IPS-15b (cell line): Measurements from ENCODE around the gene KIRREL1.

ENCODE experiments used
- H3K27me3 ChIP-seq: one replicate; pipeline ENCODE4 v1.6.1; 2013; ENCODE audit warnings: low read length; ENCODE audit not compliant: control insufficient read depth, insufficient read depth
- H3K36me3 ChIP-seq: one replicate; pipeline ENCODE4 v1.6.1; 2013; ENCODE audit warnings: low read length; ENCODE audit not compliant: control insufficient read depth, insufficient read depth
- H3K4me1 ChIP-seq: one replicate; pipeline ENCODE4 v1.6.1; 2013; ENCODE audit warnings: mild to moderate bottlenecking, low read length; ENCODE audit not compliant: control insufficient read depth, insufficient read depth
- H3K4me3 ChIP-seq: one replicate; pipeline ENCODE4 v1.5.1; 2013; ENCODE audit warnings: low read depth, low read length
- H3K9ac ChIP-seq: one replicate; pipeline ENCODE4 v1.6.1; 2013; ENCODE audit warnings: low read depth, mild to moderate bottlenecking, low read length
- H3K9me3 ChIP-seq: one replicate; pipeline ENCODE4 v1.6.1; 2013; ENCODE audit warnings: mild to moderate bottlenecking, low read length; ENCODE audit not compliant: control insufficient read depth, insufficient read depth

KIRREL1 gene

GRCh38 chr1:158062174-158062573 lies 68.7 kb downstream of the KIRREL1 start:
- Histone ChIP-seq H3K36me3 (no peaks in the 10 kb centered on the region), H3K9me3 (no peaks in the 10 kb centered on the region), H3K9ac (no peak overlapping the region), H3K27me3 (no peaks in the 10 kb centered on the region), H3K4me1 (peaks cover 11% of the 10 kb centered on the region), H3K4me3 (no peak overlapping the region)

DNA sequence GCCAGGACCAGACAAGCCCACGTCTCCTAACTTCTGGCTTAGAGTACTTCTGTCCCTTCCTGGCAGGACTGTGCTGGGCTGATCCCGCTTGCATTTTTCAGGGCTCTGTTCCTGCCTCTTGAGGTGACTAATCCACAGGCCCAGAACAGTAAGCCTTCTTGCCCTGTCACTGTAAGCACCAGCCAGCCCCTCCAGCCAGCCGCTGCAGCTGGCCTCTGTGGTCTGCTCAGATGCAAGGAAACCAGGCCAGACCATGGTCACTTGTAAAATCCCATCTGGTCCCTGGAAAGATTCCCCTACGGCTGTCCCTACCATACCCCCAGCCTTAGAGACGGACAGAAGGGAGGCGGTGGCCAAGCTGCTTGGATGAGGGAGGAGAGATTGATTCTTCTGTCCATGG lies 74.2 kb downstream of the KIRREL1 start:
- Histone ChIP-seq H3K36me3 (peaks cover 3% of the 10 kb centered on the region), H3K9me3 (no peaks in the 10 kb centered on the region), H3K27me3 (no peaks in the 10 kb centered on the region), H3K4me1 (peaks cover 3% of the 10 kb centered on the region), H3K9ac (no peak overlapping the region), H3K4me3 (no peak overlapping the region)

DNA sequence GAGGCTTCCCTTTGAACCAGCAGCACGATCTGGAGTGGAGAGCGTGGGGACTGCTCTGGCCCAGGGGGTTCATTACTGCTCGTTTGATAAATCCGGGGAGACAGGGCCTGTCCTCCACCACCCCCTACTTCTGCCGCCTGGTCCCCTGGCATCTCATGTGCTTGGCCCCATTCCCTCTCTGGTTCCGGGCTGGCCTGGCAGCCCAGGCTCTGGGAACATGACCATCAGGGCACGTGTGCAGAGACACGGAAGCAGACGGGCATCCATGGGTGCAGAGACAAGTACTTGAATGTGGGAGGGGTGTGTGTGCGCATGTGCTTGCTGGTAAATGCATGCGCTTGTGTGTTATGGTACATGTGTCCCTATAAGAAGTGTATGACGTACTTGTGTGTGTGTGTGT lies 75.5 kb downstream of the KIRREL1 start:
- H3K4me3 ChIP-seq = no peak overlapping the region
- H3K9ac ChIP-seq = no peak overlapping the region
- no peaks in the 10 kb centered on the region for H3K9me3 ChIP-seq
- H3K4me1 ChIP-seq = peaks cover 4% of the 10 kb centered on the region
- no peaks in the 10 kb centered on the region for H3K27me3 ChIP-seq
- peaks cover 3% of the 10 kb centered on the region for H3K36me3 ChIP-seq

DNA sequence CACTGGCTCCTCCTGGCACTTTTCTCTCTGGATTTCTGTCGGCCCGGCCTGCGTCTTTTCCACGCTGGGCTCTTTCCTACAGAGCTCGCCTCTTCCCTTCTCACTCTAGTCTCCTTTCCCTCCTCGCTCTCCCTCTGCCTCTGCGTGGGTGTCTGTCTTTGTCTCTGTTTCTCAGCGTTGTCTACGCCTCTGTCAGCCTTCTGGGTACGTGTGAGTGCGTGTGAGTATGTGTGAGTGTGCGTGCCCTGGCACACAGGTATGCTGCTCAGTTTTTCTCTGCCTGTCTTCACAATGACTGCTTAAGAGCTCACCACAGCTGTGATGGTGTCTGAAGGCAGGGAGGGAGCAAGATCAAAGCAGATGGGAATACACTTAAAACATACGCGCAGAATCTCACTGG lies 77.7 kb downstream of the KIRREL1 start:
- Histone ChIP-seq H3K9ac (no peak overlapping the region), H3K36me3 (peaks cover 3% of the 10 kb centered on the region), H3K4me1 (peaks cover 7% of the 10 kb centered on the region), H3K27me3 (no peaks in the 10 kb centered on the region), H3K9me3 (no peaks in the 10 kb centered on the region), H3K4me3 (no peak overlapping the region)

GRCh38 chr1:158075078-158075477 lies 81.6 kb downstream of the KIRREL1 start:
- no peak overlapping the region for H3K9ac ChIP-seq
- no peaks in the 10 kb centered on the region for H3K9me3 ChIP-seq
- H3K36me3 ChIP-seq = peaks cover 3% of the 10 kb centered on the region
- no peak overlapping the region for H3K4me3 ChIP-seq
- H3K27me3 ChIP-seq = no peaks in the 10 kb centered on the region
- peaks cover 12% of the 10 kb centered on the region for H3K4me1 ChIP-seq

- H3K9me3 ChIP-seq = no peaks in the 10 kb centered on the region
- no peak overlapping the region for H3K9ac ChIP-seq
- no peaks in the 10 kb centered on the region for H3K27me3 ChIP-seq
- peaks cover 3% of the 10 kb centered on the region for H3K36me3 ChIP-seq
- H3K4me3 ChIP-seq = no peak overlapping the region
- H3K4me1 ChIP-seq = peaks cover 9% of the 10 kb centered on the region
Observed at GRCh38 chr1:158076441-158076840, 83.0 kb downstream of the KIRREL1 start.

DNA sequence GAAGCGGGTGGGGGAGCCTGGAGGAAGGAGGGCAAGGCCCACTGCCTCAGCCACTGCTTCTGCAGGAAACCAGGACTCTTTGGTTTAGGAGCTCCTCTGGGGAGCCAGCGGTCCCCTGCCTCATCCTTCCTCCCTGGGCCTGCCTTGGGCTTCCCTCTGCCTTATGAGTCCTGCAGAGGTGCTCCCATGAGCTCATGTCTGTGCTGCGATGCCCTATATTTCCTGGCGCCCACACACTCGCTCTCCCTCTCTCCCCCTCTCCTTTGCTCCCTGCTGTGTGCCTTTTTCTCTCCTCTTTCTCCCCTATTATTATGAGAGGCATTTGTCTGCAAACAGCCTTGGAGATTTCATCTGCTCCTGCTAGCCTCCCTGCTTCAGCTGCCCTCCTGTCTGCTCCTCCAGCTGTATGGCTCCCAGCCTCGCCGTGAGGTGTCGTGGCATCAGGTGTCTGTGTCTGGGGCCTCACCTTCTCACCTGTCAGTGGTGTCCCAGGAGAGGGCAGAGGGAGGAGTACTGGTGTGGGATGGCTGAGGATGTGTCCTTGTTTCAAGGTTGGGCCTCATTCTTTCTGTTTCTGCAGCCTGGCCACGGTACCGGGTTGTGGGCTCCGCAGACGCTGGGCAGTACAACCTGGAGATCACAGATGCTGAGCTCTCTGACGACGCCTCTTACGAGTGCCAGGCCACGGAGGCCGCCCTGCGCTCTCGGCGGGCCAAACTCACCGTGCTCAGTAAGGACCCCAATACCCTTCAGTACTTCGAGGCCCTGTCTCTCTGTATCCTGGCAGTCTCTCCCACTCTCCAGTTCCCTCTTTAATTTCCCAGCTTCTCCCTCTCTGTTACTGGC lies 84.2 kb downstream of the KIRREL1 start:
- no peaks in the 10 kb centered on the region for H3K9me3 ChIP-seq
- H3K36me3 ChIP-seq = no peaks in the 10 kb centered on the region
- H3K27me3 ChIP-seq = no peaks in the 10 kb centered on the region
- H3K4me1 ChIP-seq = peaks cover 9% of the 10 kb centered on the region
- no peak overlapping the region for H3K4me3 ChIP-seq
- H3K9ac ChIP-seq = no peak overlapping the region

GRCh38 chr1:158078569-158079080 lies 85.2 kb downstream of the KIRREL1 start:
- Histone ChIP-seq H3K9ac (no peak overlapping the region), H3K27me3 (no peaks in the 10 kb centered on the region), H3K36me3 (no peaks in the 10 kb centered on the region), H3K4me1 (peaks cover 9% of the 10 kb centered on the region), H3K9me3 (no peaks in the 10 kb centered on the region), H3K4me3 (no peak overlapping the region)

DNA sequence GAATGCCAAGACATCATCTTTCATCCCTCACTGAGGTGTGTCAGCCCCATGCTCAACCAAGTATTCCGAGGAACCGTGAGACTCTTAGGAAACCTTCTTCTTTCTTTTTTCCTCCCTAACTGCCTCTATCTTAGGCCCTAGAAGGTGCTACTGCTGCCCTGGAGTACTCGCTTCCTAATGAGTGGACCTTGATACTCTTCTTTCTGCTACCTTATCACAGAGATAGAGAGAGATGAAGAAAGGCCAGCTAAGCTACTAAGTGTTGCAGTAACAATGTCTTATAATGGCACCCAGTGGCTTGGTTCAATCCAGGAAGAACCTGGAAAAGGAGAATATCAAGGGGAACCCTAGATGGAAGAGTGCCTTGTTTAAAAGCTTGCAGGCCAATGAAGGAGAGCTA lies 86.6 kb downstream of the KIRREL1 start:
- Histone ChIP-seq H3K36me3 (peaks cover 9% of the 10 kb centered on the region), H3K4me3 (no peak overlapping the region), H3K9ac (no peak overlapping the region), H3K4me1 (peaks cover 5% of the 10 kb centered on the region), H3K9me3 (no peaks in the 10 kb centered on the region), H3K27me3 (no peaks in the 10 kb centered on the region)

GRCh38 chr1:158084336-158084735 lies 90.9 kb downstream of the KIRREL1 start:
- Histone ChIP-seq H3K9ac (no peak overlapping the region), H3K4me3 (no peak overlapping the region), H3K9me3 (no peaks in the 10 kb centered on the region), H3K27me3 (no peaks in the 10 kb centered on the region), H3K4me1 (no peaks in the 10 kb centered on the region), H3K36me3 (peaks cover 22% of the 10 kb centered on the region)

DNA sequence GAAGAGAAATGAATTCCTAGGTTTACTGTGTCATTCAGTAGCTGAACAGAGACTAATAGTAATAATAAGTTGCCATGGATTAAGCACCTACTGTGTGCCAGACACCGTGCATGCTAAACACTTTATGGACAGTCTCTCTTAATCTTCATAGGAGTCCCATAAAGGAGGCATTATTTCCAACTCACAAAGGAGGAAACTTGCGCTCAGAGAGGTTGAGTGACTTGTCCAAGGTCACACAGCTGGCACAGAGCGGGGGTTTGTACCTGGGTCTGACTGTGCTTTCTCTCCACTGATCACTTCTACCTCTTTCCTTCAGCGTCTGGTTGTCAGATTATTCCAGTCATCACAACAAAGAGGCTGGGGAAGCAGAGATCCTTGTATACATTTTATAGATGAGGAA lies 91.3 kb downstream of the KIRREL1 start:
- H3K27me3 ChIP-seq = no peaks in the 10 kb centered on the region
- H3K9ac ChIP-seq = no peak overlapping the region
- no peaks in the 10 kb centered on the region for H3K4me1 ChIP-seq
- H3K9me3 ChIP-seq = no peaks in the 10 kb centered on the region
- H3K4me3 ChIP-seq = no peak overlapping the region
- peaks cover 27% of the 10 kb centered on the region for H3K36me3 ChIP-seq

DNA sequence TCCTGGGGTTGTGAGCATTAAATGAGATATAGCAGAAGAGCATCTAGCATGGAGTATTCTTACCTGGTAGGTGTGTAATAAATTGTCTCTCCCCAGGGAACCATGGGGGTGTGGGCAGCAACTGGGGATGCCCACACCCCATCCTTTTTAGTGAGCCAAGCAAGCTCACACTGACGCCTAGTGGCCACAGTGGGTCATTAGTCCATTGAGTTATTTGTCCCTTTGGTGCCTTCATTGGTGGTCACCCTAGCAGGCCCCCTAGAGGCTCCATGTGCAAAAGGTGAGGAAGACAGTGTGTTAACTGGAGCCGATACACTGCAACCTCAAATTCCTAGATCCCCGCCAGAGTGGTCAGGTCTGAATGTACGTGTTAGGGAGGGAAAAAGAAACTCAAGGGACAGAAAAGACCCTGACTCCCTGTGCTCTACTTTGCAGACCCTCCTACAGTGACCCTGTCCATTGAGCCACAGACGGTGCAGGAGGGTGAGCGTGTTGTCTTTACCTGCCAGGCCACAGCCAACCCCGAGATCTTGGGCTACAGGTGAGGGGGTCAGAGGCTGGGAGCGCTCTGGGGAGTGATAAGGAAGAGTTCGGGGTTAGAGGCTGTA lies 94.0 kb downstream of the KIRREL1 start:
- Histone ChIP-seq H3K9me3 (no peaks in the 10 kb centered on the region), H3K4me3 (no peak overlapping the region), H3K4me1 (no peaks in the 10 kb centered on the region), H3K36me3 (peaks cover 40% of the 10 kb centered on the region), H3K9ac (no peak overlapping the region), H3K27me3 (no peaks in the 10 kb centered on the region)
